GM12891 (cell line): ENCODE data around the gene LATS2.

Experiments
- DNase-seq: peaks from one replicate; pipeline ENCODE4 v3.0.0; 2011; ENCODE audit warnings: low spot score; ENCODE audit not compliant: insufficient read length
- FAIRE-seq: peaks from 2 replicates; lab custom pipeline; 2011; peaks lifted over from hg19 to GRCh38; lab: Jason Lieb, UNC
- PAX5 ChIP-seq: IDR thresholded peaks from 2 replicates; pipeline ENCODE4 v1.6.1; 2011; ENCODE audit warnings: low read length, moderate library complexity, mild to moderate bottlenecking; ENCODE audit not compliant: insufficient read depth, severe bottlenecking
- POLR2A ChIP-seq: IDR thresholded peaks from 2 replicates; pipeline ENCODE4 v1.6.1; 2011; ENCODE audit warnings: low read depth, low read length, control low read depth
- POLR2AphosphoS5 ChIP-seq: IDR thresholded peaks from 2 replicates; pipeline ENCODE4 v1.6.1; 2011; ENCODE audit warnings: low read depth, low read length, control low read depth
- POU2F2 ChIP-seq: IDR thresholded peaks from 2 replicates; pipeline ENCODE4 v1.6.1; 2011; ENCODE audit warnings: low read depth, mild to moderate bottlenecking, control low read depth, low read length, moderate library complexity
- SPI1 ChIP-seq: IDR thresholded peaks from 2 replicates; pipeline ENCODE4 v1.6.1; 2011; ENCODE audit warnings: low read depth, low read length, control low read depth
- TAF1 ChIP-seq: IDR thresholded peaks from 2 replicates; pipeline ENCODE4 v1.6.1; 2011; ENCODE audit warnings: low read depth, low read length, control low read depth

LATS2 gene

GRCh38 chr13:21076253-21076652, 14.9 kb upstream of the LATS2 start:
- no peak for TF ChIP-seq POLR2AphosphoS5
- TF ChIP-seq POU2F2, result no peak
- TF ChIP-seq SPI1, result no peak
- TF ChIP-seq PAX5, result no peak
- TF ChIP-seq POLR2A, result no peak
- no peak for TF ChIP-seq TAF1
- FAIRE-seq (no peak), DNase-seq (no peak)

DNA sequence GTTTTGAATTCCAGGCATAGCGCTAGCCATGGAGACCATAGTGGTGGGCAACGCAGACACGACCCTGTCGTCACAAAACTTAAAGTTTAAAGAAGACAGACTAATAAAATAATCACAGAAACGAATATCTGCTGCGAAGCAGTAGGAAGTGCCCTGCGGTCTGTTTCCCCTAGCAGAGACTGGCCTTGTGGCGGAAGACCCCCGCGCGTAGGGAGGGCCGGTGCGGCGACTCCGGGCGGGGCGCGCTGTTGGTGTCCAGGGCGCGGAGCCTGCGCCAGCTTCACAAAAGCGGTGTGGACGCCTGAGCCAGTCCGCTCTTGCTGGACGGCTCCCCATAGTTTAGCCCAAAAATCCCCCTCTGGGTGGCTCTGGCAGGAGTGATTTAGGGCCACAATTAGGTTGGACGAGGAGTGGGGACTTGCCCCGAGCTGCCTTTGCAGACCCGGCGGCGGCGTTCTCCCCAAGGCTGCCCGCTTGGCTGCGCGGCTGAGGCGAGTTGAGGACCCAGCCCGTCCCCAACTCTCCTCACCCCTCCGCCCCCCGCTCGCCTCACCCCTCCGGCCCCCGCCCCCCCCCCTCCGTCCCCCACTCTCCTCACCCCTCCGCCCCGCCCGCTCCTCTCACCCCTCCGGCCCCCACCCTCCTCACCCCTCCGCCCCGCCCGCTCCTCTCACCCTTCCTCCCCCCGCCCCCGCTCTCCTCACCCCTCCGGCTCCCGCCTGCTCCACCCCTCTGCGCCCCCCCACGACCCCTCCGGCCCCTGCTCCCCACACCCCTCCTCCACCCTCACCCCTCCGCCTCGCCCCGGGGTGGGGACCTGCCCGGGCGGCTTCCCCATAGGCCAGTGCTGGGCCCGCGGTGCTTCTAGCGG, 14.2 kb upstream of the LATS2 start:
- peak; percentile 23 for FAIRE-seq
- TF ChIP-seq POLR2A (0 out of 2 replicates have a peak, but pooled peaks have one; percentile 31), TAF1 (peak; percentile 28; the same call in 1 of the 2 replicates), PAX5 (no peak)
- DNase-seq, result peak; percentile 47

DNA sequence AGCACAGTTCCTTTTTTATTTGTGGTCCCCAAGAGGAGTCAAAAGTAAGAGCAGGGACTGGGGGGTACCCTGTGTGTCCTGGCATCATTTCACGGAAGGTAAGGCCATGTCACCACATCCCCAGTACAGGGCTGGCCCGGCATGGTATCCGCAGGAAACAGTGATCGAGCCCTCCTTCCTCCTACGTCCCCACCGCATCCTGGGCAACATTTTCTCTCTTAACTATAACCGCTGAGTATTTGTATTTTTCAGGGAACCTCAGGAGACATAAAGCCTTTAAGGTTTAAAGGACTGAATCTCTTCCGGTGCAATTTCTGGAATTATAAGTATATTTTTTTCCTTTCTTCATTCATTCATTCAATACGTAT, 13.6 kb upstream of the LATS2 start:
- DNase-seq (peak; percentile 31), FAIRE-seq (no peak)
- TF ChIP-seq POLR2A, result no peak
- TF ChIP-seq PAX5, result no peak
- TF ChIP-seq TAF1, result no peak
- no peak for TF ChIP-seq POU2F2

- no peak for DNase-seq
- TF ChIP-seq SPI1 (no peak), PAX5 (no peak), POU2F2 (no peak), TAF1 (no peak), POLR2A (no peak)
- FAIRE-seq, result no peak
Observed at GRCh38 chr13:21074546-21074945, 13.2 kb upstream of the LATS2 start.

GRCh38 chr13:21071924-21072323, 10.5 kb upstream of the LATS2 start:
- FAIRE-seq (peak; percentile 56), DNase-seq (no peak)
- no peak for TF ChIP-seq POLR2A
- TF ChIP-seq POU2F2, result no peak
- no peak for TF ChIP-seq POLR2AphosphoS5
- no peak for TF ChIP-seq PAX5
- no peak for TF ChIP-seq SPI1
- no peak for TF ChIP-seq TAF1

- TF ChIP-seq TAF1 (no peak), PAX5 (no peak), SPI1 (no peak), POU2F2 (no peak), POLR2A (no peak), POLR2AphosphoS5 (no peak)
- DNase-seq, result no peak
- no peak for FAIRE-seq
Observed at GRCh38 chr13:21071015-21071414, 9.6 kb upstream of the LATS2 start.

- DNase-seq (no peak), FAIRE-seq (no peak)
- TF ChIP-seq POLR2AphosphoS5 (no peak), POU2F2 (no peak), SPI1 (no peak), POLR2A (no peak), TAF1 (no peak), PAX5 (no peak)
Observed at GRCh38 chr13:21069561-21070004, 8.2 kb upstream of the LATS2 start.

GRCh38 chr13:21067848-21068247, 6.5 kb upstream of the LATS2 start:
- TF ChIP-seq POU2F2, result no peak
- TF ChIP-seq SPI1, result no peak
- no peak for TF ChIP-seq TAF1
- no peak for TF ChIP-seq POLR2AphosphoS5
- no peak for TF ChIP-seq PAX5
- TF ChIP-seq POLR2A, result no peak
- DNase-seq (no peak), FAIRE-seq (no peak)

- FAIRE-seq (no peak), DNase-seq (no peak)
- TF ChIP-seq POLR2A (no peak), POU2F2 (no peak), PAX5 (no peak), TAF1 (no peak), POLR2AphosphoS5 (no peak), SPI1 (no peak)
Observed at GRCh38 chr13:21066946-21067345, 5.6 kb upstream of the LATS2 start.
